ENCODE results near the gene GYPC.
"Not testable (repeated sequence)": the region's sequence is repeated elsewhere in the genome, so short reads cannot be mapped to it uniquely, and the experiment has no call there.

- TF ChIP-seq EZH2 (IDR thresholded peaks at IDR 0.05; ENCODE audit: insufficient read depth, poor library complexity, severe bottlenecking); EZH2phosphoT487 (IDR thresholded peaks at IDR 0.05; ENCODE audit: insufficient read depth, low read depth): not testable (repeated sequence)
These were observed 61.3 kb downstream of the GYPC start for GRCh38 chr2:126717277-126717676.

Measured in GM23248 (cell line).